RWPE1 (cell line): ENCODE measurements around the gene GALK1.
A peak's percentile ranks its signal among the peaks of the same experiment; 100 is the strongest.

Experiments used
- CTCF ChIA-PET: fragments of 350-600 bp; sonication (Branson Sonifier 250); formaldehyde crosslinking; extraction: SDS; loops from one replicate; lab custom pipeline; 2021; lab: Yijun Ruan, JAX
- POLR2A ChIA-PET: fragments of 400-600 bp; formaldehyde crosslinking; extraction: SDS; loops from one replicate; lab custom pipeline; 2020; ENCODE audit warnings: antibody characterized with exemption; ENCODE audit not compliant: low non-redundant PET; lab: Yijun Ruan, JAX
- DNase-seq: peaks from one replicate; pipeline ENCODE4 v3.0.0; 2012; ENCODE audit warnings: low spot score
- H3K27ac ChIP-seq: fragments of 450-650 bp; 2 replicates; pipeline ENCODE4 v1.5.1; 2017
- CTCF ChIP-seq: fragments of 450-650 bp; conservative IDR thresholded peaks from 2 replicates; pipeline ENCODE4 v1.5.1; 2017; ENCODE audit warnings: low read depth, mild to moderate bottlenecking

Gene GALK1

GRCh38 chr17:75803883-75804282 is 38.9 kb upstream of the GALK1 start:
- no peak overlapping the region for H3K27ac ChIP-seq
- no peak for DNase-seq
- TF ChIP-seq CTCF = no peak
- ChIA-PET CTCF (no interaction called here), POLR2A (interaction anchor here (0.6 kb wide), 1 partner anchor 32 kb away, joined by 4 read pairs; no protein-coding TSS in a partner anchor)

GRCh38 chr17:75799402-75799801 is 34.4 kb upstream of the GALK1 start:
- CTCF ChIA-PET = interaction anchor here (1.2 kb wide), 1 partner anchor 10 kb away, joined by 3 read pairs; no protein-coding TSS in a partner anchor
- POLR2A ChIA-PET = interaction anchor here (0.6 kb wide), 1 partner anchor 51 kb away, joined by 3 read pairs; no protein-coding TSS in a partner anchor
- no peak for DNase-seq
- H3K27ac ChIP-seq = peak overlapping the region; percentile 6; the same call in 1 of the 2 replicates
- TF ChIP-seq CTCF = no peak

GRCh38 chr17:75795820-75796607 is 31.0 kb upstream of the GALK1 start:
- 0 out of 2 replicates have a peak overlapping the region, but pooled peaks have one; percentile 21 for H3K27ac ChIP-seq
- POLR2A ChIA-PET = no interaction called here
- TF ChIP-seq CTCF = no peak
- CTCF ChIA-PET = interaction anchor here (0.6 to 0.7 kb wide), 3 partner anchors 112 to 206 kb away, joined by 3 to 5 read pairs (median 5); no protein-coding TSS in a partner anchor
- no peak for DNase-seq

- no peak for TF ChIP-seq CTCF
- ChIA-PET CTCF (interaction anchor here (1.2 kb wide), 1 partner anchor 12 kb away, joined by 3 read pairs; no protein-coding TSS in a partner anchor), POLR2A (no interaction called here)
These were observed 28.5 kb upstream of the GALK1 start for GRCh38 chr17:75793460-75793859.

GRCh38 chr17:75791254-75791653 is 26.3 kb upstream of the GALK1 start:
- no peak for DNase-seq
- POLR2A ChIA-PET = no interaction called here
- no peak overlapping the region for H3K27ac ChIP-seq
- CTCF ChIA-PET = no interaction called here
- no peak for TF ChIP-seq CTCF

More at GRCh38 chr17:75793460-75793859, 28.5 kb upstream of the GALK1 start:
- DNase-seq = no peak
- H3K27ac ChIP-seq = no peak overlapping the region

- POLR2A ChIA-PET = interaction anchor here (1.3 kb wide), 1 partner anchor 24 kb away, joined by 5 read pairs; no protein-coding TSS in a partner anchor
These were observed 20.3 kb upstream of the GALK1 start for GRCh38 chr17:75785016-75785890.

More at GRCh38 chr17:75785016-75785890, 20.3 kb upstream of the GALK1 start:
- TF ChIP-seq CTCF = no peak
- DNase-seq = peak; percentile 85
- peak overlapping the region; percentile 99 for H3K27ac ChIP-seq
- CTCF ChIA-PET = interaction anchor here (0.5 to 1.3 kb wide), 4 partner anchors 24 to 878 kb away, joined by 3 to 4 read pairs (median 3); no protein-coding TSS in a partner anchor
